Testis (tissue), 3 donors: ENCODE results near the gene MSRB3. TPM values are rescaled to one million over a fixed set of nuclear protein-coding genes. Genes with fewer than 3 reads are reported as not detected.

ENCODE experiments used
- DNase-seq: peaks from one replicate; pipeline ENCODE4 v3.0.0-alpha.2; 2019
- H3K27ac ChIP-seq, 2 donors: fragments of 200-600 bp; sonication (generic); one replicate each; pipeline ENCODE4 v1.5.1; 2019
- H3K27me3 ChIP-seq: fragments of 200-600 bp; sonication (generic); one replicate; pipeline ENCODE4 v1.5.1; 2019
- H3K36me3 ChIP-seq: fragments of 200-600 bp; sonication (generic); one replicate; pipeline ENCODE4 v1.5.1; 2017; ENCODE audit warnings: low read depth; ENCODE audit errors: missing control alignments
- H3K4me1 ChIP-seq: fragments of 200-600 bp; sonication (generic); one replicate; pipeline ENCODE4 v1.5.1; 2019
- H3K4me3 ChIP-seq, 2 donors: fragments of 200-600 bp; sonication (generic); one replicate each; pipeline ENCODE4 v1.5.1; 2017 to 2019
- H3K9me3 ChIP-seq: fragments of 200-600 bp; sonication (generic); one replicate; pipeline ENCODE4 v1.5.1; 2017
- CTCF ChIP-seq, 3 experiments: fragments of 450-650 bp in 2 of 3; fragments of 200-600 bp in 1 of 3; sonication (generic) in 1 of 3; IDR thresholded peaks; one replicate each; pipeline ENCODE4 v1.5.1; 2016 to 2019; ENCODE audit warnings: antibody characterized with exemption in 3 of 3, mild to moderate bottlenecking in 2 of 3, moderate library complexity in 1 of 3
- POLR2A ChIP-seq: fragments of 450-650 bp; IDR thresholded peaks from one replicate; pipeline ENCODE4 v1.6.1; 2017; ENCODE audit warnings: antibody characterized with exemption, mild to moderate bottlenecking, moderate library complexity
- WGBS, 2 donors: methylation state at CpG; one replicate each; pipeline ENCODE4 v1.1.5; 2018; 5-methylcytosine and 5-hydroxymethylcytosine counted together
- intact Hi-C: fragments of 100-400 bp; cut with DNase I; formaldehyde crosslinking; loops from one replicate; pipeline ENCODE4 v1.15.1; 2023; ENCODE audit warnings: low total_unique reads
- polyA plus RNA-seq: library from polyadenylated mRNA; stranded (reverse); fragments of 350-450 nt; fragmentation: Illumina TruSeq; extraction: RNeasy Lipid Tissue Mini Kit (QIAGEN cat#74804); gene quantifications from one replicate; pipeline ENCODE4 v1.2.3, GENCODE V29; 2014; ENCODE audit warnings: low read depth, low replicate concordance; ENCODE audit not compliant: insufficient read depth
- total RNA-seq, 2 donors: library from RNA; depleted of rRNA; stranded (reverse); fragments of >200 nt; gene quantifications; one replicate each; pipeline ENCODE4 v1.2.3, GENCODE V29; 2016

MSRB3 gene
- total and polyA plus RNA-seq, 3 donors from 2014 or later, result 15.1 to 20.0 (median 17.2) TPM

- no peaks in the 10 kb centered on the region for H3K4me1 ChIP-seq
- intact Hi-C loops, result no loop called here
- H3K4me3 ChIP-seq, result no peak overlapping the region
- WGBS, 2 donors, result 91 to 95% methylated on average over 5 of the region's 5 CpGs
- H3K27me3 ChIP-seq, result no peaks in the 10 kb centered on the region
- DNase-seq, result no peak
- no peaks in the 10 kb centered on the region for H3K9me3 ChIP-seq
- no peak overlapping the region for H3K27ac ChIP-seq
- no peaks in the 10 kb centered on the region for H3K36me3 ChIP-seq
- no peak for TF ChIP-seq CTCF (IDR thresholded peaks at IDR 0.05)
- TF ChIP-seq POLR2A, result no peak
Measured at GRCh38 chr12:65325183-65325582, 46.7 kb downstream of the MSRB3 start.

GRCh38 chr12:65326616-65327015, 48.1 kb downstream of the MSRB3 start:
- Histone ChIP-seq H3K36me3 (no peaks in the 10 kb centered on the region), H3K4me3 (no peak overlapping the region), H3K9me3 (no peaks in the 10 kb centered on the region), H3K27ac (no peak overlapping the region), H3K27me3 (no peaks in the 10 kb centered on the region), H3K4me1 (no peaks in the 10 kb centered on the region)
- DNase-seq, result no peak
- intact Hi-C loops, result no loop called here
- TF ChIP-seq POLR2A, result no peak
- no peak for TF ChIP-seq CTCF (IDR thresholded peaks at IDR 0.05)
- WGBS, 2 donors, result 75 to 78% methylated on average over 5 of the region's 5 CpGs

- 58 to 61% methylated on average over 10 of the region's 10 CpGs for WGBS, 2 donors
- DNase-seq, result no peak
- Histone ChIP-seq H3K4me1 (no peaks in the 10 kb centered on the region), H3K27ac (no peak overlapping the region), H3K27me3 (no peaks in the 10 kb centered on the region), H3K36me3 (no peaks in the 10 kb centered on the region), H3K4me3 (no peak overlapping the region), H3K9me3 (no peaks in the 10 kb centered on the region)
- no peak for TF ChIP-seq POLR2A
- TF ChIP-seq CTCF (IDR thresholded peaks at IDR 0.05), result no peak
- intact Hi-C loops, result no loop called here
Measured at GRCh38 chr12:65327207-65328076, 49.0 kb downstream of the MSRB3 start.

- Histone ChIP-seq H3K36me3 (no peaks in the 10 kb centered on the region), H3K9me3 (no peaks in the 10 kb centered on the region), H3K4me1 (no peaks in the 10 kb centered on the region), H3K27ac (no peak overlapping the region), H3K27me3 (no peaks in the 10 kb centered on the region), H3K4me3 (no peak overlapping the region)
- intact Hi-C loops, result no loop called here
- no peak for DNase-seq
- TF ChIP-seq POLR2A, result no peak
- TF ChIP-seq CTCF (IDR thresholded peaks at IDR 0.05), result no peak
- WGBS, 2 donors, result 90 to 93% methylated on average over 3 of the region's 3 CpGs
Measured at GRCh38 chr12:65329721-65330120, 51.2 kb downstream of the MSRB3 start.

- Histone ChIP-seq H3K4me3 (no peak overlapping the region), H3K9me3 (no peaks in the 10 kb centered on the region), H3K27ac (no peak overlapping the region), H3K36me3 (no peaks in the 10 kb centered on the region), H3K4me1 (no peaks in the 10 kb centered on the region), H3K27me3 (no peaks in the 10 kb centered on the region)
- TF ChIP-seq POLR2A (no peak), CTCF (IDR thresholded peaks at IDR 0.05) (no peak)
- WGBS, 2 donors, result 57 to 61% methylated on average over 3 of the region's 3 CpGs
- intact Hi-C loops, result no loop called here
- DNase-seq, result no peak
Measured at GRCh38 chr12:65330331-65330730, 51.8 kb downstream of the MSRB3 start.
